Mammary epithelial cell (primary cell): Measurements from ENCODE around the gene ARFGAP1.

Source experiments
- EZH2 ChIP-seq: IDR thresholded peaks from 2 replicates; pipeline ENCODE4 v1.6.1; 2012; ENCODE audit warnings: low read length, inconsistent platforms, borderline replicate concordance
- TF ChIP-seq, protein P1 (sequence below), 2 donors: IDR thresholded peaks in 1 of 2; conservative IDR thresholded peaks in 1 of 2; 2 replicates each; pipeline ENCODE4 v1.5.1; 2011 to 2012; ENCODE audit warnings: inconsistent platforms in 2 of 2, low read length in 2 of 2, mild to moderate bottlenecking in 2 of 2, control low read depth in 1 of 2, low read depth in 1 of 2; ENCODE audit not compliant: insufficient read depth in 1 of 2; ENCODE audit errors: extremely low read depth in 1 of 2

DNA sequence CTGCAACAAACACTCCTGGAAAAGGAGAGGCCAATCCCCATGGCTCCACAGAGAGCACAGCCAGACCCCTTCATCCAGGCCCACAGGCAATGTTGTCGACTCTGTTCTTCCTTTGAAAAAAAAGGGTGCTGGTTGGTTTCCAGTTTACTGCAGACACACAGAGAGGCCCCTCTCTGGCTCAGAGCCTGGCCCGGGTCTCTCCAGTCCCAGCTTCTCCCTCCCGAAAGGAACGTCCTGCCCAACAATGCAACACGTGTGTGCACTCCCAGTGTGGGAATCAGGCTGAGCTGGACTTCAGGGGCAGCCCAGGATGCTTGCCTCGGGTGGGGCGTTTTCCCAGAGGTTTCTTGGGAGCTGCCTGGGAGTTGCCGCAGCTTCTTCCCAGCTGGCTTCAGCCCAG lies 13.8 kb upstream of the ARFGAP1 start:
- TF ChIP-seq, protein P1, sequence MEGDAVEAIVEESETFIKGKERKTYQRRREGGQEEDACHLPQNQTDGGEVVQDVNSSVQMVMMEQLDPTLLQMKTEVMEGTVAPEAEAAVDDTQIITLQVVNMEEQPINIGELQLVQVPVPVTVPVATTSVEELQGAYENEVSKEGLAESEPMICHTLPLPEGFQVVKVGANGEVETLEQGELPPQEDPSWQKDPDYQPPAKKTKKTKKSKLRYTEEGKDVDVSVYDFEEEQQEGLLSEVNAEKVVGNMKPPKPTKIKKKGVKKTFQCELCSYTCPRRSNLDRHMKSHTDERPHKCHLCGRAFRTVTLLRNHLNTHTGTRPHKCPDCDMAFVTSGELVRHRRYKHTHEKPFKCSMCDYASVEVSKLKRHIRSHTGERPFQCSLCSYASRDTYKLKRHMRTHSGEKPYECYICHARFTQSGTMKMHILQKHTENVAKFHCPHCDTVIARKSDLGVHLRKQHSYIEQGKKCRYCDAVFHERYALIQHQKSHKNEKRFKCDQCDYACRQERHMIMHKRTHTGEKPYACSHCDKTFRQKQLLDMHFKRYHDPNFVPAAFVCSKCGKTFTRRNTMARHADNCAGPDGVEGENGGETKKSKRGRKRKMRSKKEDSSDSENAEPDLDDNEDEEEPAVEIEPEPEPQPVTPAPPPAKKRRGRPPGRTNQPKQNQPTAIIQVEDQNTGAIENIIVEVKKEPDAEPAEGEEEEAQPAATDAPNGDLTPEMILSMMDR (conservative IDR thresholded peaks at IDR 0.05 in 1 of 2, IDR thresholded peaks at IDR 0.05 in 1 of 2; ENCODE audit: extremely low read depth in 1 of 2, insufficient read depth in 1 of 2, low read depth in 1 of 2, low read length in 2 of 2) = no peak
- no peak for TF ChIP-seq EZH2
